ENCODE data around the gene HCN2.

HCN2 gene

DNA sequence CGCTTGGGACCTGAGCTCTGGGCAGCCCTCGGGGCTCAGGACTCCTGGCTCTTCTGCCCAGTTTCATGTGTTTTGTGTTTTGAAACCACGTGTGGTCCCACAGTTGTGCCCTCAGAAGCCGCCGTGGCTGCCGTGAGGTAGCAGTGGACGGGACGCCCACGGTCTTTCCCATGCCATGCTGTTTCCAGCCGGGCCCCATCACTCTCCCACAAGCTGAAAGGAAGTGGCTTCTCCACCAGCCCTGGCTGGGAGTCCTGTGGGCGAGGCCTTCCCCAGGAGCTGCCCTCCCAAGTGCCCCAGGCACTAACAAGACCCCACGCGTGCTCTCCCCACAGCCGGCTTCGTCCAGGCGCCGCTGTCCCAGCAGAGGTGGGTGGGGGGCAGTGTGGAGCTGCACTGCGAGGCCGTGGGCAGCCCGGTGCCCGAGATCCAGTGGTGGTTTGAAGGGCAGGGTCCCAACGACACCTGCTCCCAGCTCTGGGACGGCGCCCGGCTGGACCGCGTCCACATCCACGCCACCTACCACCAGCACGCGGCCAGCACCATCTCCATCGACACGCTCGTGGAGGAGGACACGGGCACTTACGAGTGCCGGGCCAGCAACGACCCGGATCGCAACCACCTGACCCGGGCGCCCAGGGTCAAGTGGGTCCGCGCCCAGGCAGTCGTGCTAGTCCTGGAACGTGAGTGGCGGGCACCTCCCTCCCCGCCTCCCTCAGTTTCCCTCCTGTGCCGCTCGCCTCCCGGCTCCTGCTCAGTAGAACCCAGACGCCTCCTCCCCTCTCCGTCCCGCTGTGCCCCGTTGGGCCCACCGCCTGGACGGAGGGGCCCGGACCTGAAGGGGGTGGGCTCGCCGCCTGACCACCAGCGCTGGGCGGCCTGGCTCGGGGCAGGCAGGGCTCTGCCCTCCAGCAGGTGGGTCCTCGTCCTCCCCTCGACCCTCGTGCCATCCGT lies 12.0 kb upstream of the HCN2 start:
- TF ChIP-seq CTCF (IDR thresholded peaks at IDR 0.05): no peak

DNA sequence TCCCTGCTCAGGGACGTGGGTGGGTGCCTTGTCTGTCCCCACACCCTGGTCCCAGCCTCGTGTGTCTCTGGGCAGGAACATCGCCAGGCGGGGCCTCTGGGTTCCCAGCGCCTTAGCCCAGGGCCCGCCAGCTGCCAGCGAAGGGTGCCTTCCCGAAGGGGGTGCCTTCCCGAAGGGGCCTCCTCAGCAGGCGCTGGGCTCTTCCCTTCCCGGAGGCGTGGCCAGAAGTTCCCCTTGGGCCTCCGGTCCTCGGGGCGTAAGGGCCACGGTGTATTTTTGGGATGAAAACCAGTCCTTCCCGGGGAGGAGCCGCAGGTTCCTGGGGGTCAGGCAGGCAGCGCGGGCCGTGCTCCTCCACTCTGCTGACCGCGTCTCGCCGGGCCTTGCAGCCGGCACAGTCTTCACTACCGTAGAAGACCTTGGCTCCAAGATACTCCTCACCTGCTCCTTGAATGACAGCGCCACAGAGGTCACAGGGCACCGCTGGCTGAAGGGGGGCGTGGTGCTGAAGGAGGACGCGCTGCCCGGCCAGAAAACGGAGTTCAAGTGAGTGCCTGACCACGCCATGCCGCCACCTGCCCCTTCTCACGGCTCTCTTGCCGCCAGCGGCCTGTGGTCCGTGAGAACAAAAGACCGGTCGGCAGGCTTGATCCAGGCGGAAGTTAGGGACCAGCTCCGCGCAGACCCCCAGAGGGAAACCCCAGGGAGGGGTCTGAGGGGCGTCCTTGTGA lies 10.4 kb upstream of the HCN2 start:
- no peak for TF ChIP-seq CTCF (IDR thresholded peaks at IDR 0.05)

DNA sequence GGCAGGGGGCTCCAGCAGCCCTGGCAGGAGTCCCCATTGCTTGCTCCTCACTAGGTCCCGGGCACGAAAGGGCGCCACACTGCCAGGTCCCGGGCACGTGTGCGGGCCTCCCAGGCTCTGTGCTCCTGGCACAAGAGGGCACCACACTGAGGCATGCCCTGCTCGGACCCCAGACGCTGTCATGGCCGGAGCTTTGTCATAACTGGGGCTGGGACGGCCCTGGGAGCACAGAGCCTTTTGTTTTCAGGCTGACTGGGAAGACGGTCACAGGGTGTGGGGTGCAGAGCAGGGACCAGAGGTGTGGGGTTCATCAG lies 9.9 kb upstream of the HCN2 start:
- TF ChIP-seq CTCF (IDR thresholded peaks at IDR 0.05): no peak

- TF ChIP-seq CTCF (IDR thresholded peaks at IDR 0.05): no peak
These were observed 9.3 kb upstream of the HCN2 start for GRCh38 chr19:580274-580835.

- no peak for TF ChIP-seq CTCF (IDR thresholded peaks at IDR 0.05)
These were observed 8.1 kb upstream of the HCN2 start for GRCh38 chr19:581399-582111.

- no peak for TF ChIP-seq CTCF (IDR thresholded peaks at IDR 0.05)
These were observed 7.0 kb upstream of the HCN2 start for GRCh38 chr19:582497-583197.

Measured in LNCAP (cell line).